ENCODE data around the gene C15orf61. TPM values are rescaled to one million over a fixed set of nuclear protein-coding genes. Genes with fewer than 3 reads are reported as not detected.

C15orf61 gene
- total RNA-seq, 1 donor from 2014 or later, result 4.2 TPM

DNA sequence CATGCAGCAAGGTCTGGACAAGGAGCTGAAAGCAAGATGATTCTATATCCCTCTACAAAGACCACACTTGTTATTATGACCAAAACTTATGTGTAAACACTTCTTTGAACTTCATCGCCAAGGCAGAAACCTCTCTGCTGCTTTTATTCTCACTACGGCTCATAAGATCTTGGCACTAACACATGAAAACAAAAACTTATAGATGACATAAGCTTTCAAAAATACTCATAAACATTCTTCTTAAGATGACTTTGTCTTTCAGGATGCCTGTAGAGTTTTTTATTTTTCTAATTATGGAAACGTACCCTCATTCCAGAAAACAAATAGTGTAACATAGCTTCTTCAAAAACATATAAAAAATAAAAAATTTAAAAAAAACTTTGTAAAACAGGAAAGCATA lies 12.5 kb upstream of the C15orf61 start:
- intact Hi-C loops (cut with micrococcal nuclease), result no loop called here
- H3K27ac Mint-ChIP-seq, result no peak overlapping the region
- CTCF ChIA-PET, result no interaction called here

DNA sequence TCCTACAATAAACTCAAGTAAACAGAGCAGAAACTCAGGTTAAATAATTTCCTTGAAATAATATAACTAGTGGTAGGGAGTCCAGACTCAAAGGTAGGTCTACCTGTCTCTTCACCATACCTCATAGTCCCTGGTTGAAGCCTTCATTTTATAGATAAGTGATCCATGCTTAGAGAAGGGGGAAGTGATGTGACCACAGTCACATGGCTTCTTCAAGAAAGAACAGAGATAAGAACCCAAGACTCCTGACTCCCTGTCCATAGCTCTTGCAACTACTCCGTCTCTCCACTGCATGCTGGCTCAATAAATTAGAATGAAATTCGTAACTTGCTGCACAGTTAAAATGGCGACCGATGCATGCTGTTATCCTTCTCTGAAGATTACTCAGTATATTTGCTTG lies 11.0 kb upstream of the C15orf61 start:
- CTCF ChIA-PET, result no interaction called here
- ATAC-seq (ENCODE audit: low read depth) (no peak), DNase-seq (no peak)
- Mint-ChIP-seq H3K27ac (no peak overlapping the region), H3K36me3 (ENCODE audit: low read depth) (peaks cover 31% of the 10 kb centered on the region), H3K27me3 (no peaks in the 10 kb centered on the region), H3K4me3 (no peak overlapping the region), H3K4me1 (peaks cover 22% of the 10 kb centered on the region), H3K9me3 (no peaks in the 10 kb centered on the region)
- TF ChIP-seq, protein P1, sequence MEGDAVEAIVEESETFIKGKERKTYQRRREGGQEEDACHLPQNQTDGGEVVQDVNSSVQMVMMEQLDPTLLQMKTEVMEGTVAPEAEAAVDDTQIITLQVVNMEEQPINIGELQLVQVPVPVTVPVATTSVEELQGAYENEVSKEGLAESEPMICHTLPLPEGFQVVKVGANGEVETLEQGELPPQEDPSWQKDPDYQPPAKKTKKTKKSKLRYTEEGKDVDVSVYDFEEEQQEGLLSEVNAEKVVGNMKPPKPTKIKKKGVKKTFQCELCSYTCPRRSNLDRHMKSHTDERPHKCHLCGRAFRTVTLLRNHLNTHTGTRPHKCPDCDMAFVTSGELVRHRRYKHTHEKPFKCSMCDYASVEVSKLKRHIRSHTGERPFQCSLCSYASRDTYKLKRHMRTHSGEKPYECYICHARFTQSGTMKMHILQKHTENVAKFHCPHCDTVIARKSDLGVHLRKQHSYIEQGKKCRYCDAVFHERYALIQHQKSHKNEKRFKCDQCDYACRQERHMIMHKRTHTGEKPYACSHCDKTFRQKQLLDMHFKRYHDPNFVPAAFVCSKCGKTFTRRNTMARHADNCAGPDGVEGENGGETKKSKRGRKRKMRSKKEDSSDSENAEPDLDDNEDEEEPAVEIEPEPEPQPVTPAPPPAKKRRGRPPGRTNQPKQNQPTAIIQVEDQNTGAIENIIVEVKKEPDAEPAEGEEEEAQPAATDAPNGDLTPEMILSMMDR (IDR thresholded peaks at IDR 0.05), result no peak
- POLR2A ChIA-PET, result no interaction called here
- intact Hi-C loops (cut with micrococcal nuclease), result no loop called here

More for the DNA sequence above, 12.5 kb upstream of the C15orf61 start:
- ATAC-seq (ENCODE audit: low read depth) (no peak), DNase-seq (no peak)
- POLR2A ChIA-PET, result no interaction called here
- Mint-ChIP-seq H3K9me3 (no peaks in the 10 kb centered on the region), H3K4me3 (no peak overlapping the region), H3K36me3 (ENCODE audit: low read depth) (peaks cover 16% of the 10 kb centered on the region), H3K27me3 (no peaks in the 10 kb centered on the region), H3K4me1 (peaks cover 22% of the 10 kb centered on the region)
- TF ChIP-seq, protein P1 (IDR thresholded peaks at IDR 0.05), result no peak

DNA sequence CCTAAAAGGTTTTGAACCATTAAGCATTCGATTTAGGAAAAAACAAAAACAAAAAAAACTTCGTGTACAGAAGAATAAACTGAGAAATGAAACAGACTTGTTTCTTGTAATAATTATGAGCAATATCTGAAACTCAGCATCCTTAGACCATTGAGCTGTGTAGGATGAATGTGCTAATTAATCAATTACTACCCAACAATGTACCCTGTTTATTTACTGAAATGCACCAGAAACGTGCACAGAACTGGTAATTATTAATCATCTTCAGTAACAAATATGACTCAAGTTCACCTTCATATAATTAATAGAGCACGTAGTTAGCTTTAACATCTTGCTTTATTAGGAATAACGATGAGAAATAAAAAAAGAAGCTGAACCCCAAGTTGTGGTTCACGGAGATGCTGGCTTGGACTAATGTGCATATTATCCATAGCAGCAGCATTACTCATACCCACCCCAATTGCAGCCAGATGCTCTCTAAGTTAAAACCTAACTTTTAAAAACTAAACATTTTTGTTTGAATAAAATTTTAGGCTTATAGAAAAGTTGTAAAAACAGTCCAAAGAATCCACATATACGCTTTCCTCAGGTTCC lies 10.2 kb upstream of the C15orf61 start:
- Mint-ChIP-seq H3K27me3 (no peaks in the 10 kb centered on the region), H3K9me3 (no peaks in the 10 kb centered on the region), H3K36me3 (ENCODE audit: low read depth) (peaks cover 35% of the 10 kb centered on the region), H3K4me1 (peaks cover 17% of the 10 kb centered on the region), H3K4me3 (no peak overlapping the region), H3K27ac (no peak overlapping the region)
- ChIA-PET POLR2A (no interaction called here), CTCF (no interaction called here)
- intact Hi-C loops (cut with micrococcal nuclease), result no loop called here
- no peak for ATAC-seq (ENCODE audit: low read depth)
- TF ChIP-seq, protein P1 (IDR thresholded peaks at IDR 0.05), result no peak
- DNase-seq, result no peak

DNA sequence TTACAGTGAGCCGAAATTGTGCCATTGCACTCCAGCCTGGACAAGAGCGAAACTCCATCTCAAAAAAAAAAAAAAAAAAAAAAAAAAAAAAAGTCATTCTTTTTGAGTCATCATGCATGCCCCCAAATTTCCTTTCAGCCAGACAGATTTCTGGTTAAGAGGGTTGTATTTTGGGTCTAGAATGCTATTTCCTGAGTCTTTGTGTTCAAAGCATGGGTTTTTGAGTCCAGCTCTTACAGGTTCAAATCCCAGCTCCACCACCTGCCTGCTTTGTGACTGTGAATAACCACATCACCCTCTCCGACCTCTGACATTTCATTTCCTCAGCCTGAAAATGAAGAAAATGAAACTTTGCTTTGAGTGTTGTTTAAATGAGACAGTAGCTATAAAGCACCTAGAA lies 9.3 kb upstream of the C15orf61 start:
- no peaks in the 10 kb centered on the region for H3K27me3 Mint-ChIP-seq
- H3K27ac Mint-ChIP-seq, result no peak overlapping the region
- peaks cover 36% of the 10 kb centered on the region for H3K36me3 Mint-ChIP-seq (ENCODE audit: low read depth)
- ChIA-PET CTCF (no interaction called here), POLR2A (no interaction called here)
- ATAC-seq (ENCODE audit: low read depth) (no peak), DNase-seq (no peak)
- intact Hi-C loops (cut with micrococcal nuclease), result no loop called here
- TF ChIP-seq, protein P1 (IDR thresholded peaks at IDR 0.05), result no peak
- H3K9me3 Mint-ChIP-seq, result no peaks in the 10 kb centered on the region
- H3K4me3 Mint-ChIP-seq, result no peak overlapping the region
- H3K4me1 Mint-ChIP-seq, result peaks cover 10% of the 10 kb centered on the region

DNA sequence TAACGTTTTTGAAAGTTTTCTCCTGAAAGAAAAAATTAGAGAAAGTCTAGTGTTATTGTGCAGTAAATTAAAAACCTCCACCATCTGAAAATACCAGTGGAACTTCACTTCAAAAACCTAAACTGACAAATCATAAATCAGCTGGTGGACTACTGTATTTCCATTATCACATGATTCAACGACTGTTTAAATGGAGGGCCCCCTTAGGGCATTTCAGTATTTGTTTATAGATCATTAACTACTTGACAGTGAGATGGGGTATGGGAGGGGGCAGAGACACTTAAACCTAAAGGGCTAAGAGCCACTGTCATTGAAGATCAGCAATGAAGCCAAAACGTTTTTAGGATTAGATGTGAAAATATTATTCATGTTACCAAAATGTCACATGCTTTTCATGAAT lies 8.8 kb upstream of the C15orf61 start:
- H3K27me3 Mint-ChIP-seq, result no peaks in the 10 kb centered on the region
- intact Hi-C loops (cut with micrococcal nuclease), result no loop called here
- H3K4me1 Mint-ChIP-seq, result peaks cover 4% of the 10 kb centered on the region
- CTCF ChIA-PET, result no interaction called here
- TF ChIP-seq, protein P1 (IDR thresholded peaks at IDR 0.05), result no peak
- no peak overlapping the region for H3K4me3 Mint-ChIP-seq
- ATAC-seq (ENCODE audit: low read depth) (no peak), DNase-seq (no peak)
- no peaks in the 10 kb centered on the region for H3K9me3 Mint-ChIP-seq
- POLR2A ChIA-PET, result no interaction called here
- peaks cover 39% of the 10 kb centered on the region for H3K36me3 Mint-ChIP-seq (ENCODE audit: low read depth)
- H3K27ac Mint-ChIP-seq, result no peak overlapping the region
